AG04449 (cell line): Measurements from ENCODE around the gene HM13.

Experiments
- CTCF ChIA-PET: fragments of 350-600 bp; formaldehyde crosslinking; extraction: SDS; loops from one replicate; lab custom pipeline; 2021; ENCODE audit warnings: antibody characterized with exemption; lab: Yijun Ruan, JAX
- POLR2A ChIA-PET: fragments of 400-600, 350-600 bp; formaldehyde crosslinking; extraction: SDS; loops from one replicate; lab custom pipeline; 2020; ENCODE audit warnings: antibody characterized with exemption, inconsistent platforms; lab: Yijun Ruan, JAX
- DNase-seq: peaks from one replicate; pipeline ENCODE4 v3.0.0-alpha.2; 2010; ENCODE audit warnings: low read depth, low spot score
- H3K4me3 ChIP-seq: 2 replicates; pipeline ENCODE4 v1.5.1; 2011; ENCODE audit warnings: low read depth, mild to moderate bottlenecking, control low read depth, low read length
- CTCF ChIP-seq: IDR thresholded peaks from one replicate; pipeline ENCODE4 v1.5.1; 2011; ENCODE audit warnings: mild to moderate bottlenecking, moderate library complexity, low read length, control low read depth, inconsistent platforms; ENCODE audit not compliant: insufficient read depth; ENCODE audit errors: missing control alignments

The HM13 gene

GRCh38 chr20:31522731-31523130 lies 8.5 kb downstream of the HM13 start:
- no peak for TF ChIP-seq CTCF
- ChIA-PET POLR2A (no interaction called here), CTCF (interaction anchor here (0.9 to 1.9 kb wide), 5 partner anchors 10 to 90 kb away, joined by 3 to 5 read pairs (median 4); no protein-coding TSS in a partner anchor)
- DNase-seq, result no peak
- H3K4me3 ChIP-seq, result no peak overlapping the region

GRCh38 chr20:31523361-31524283 lies 9.4 kb downstream of the HM13 start:
- ChIA-PET POLR2A (interaction anchor here (0.6 to 1.0 kb wide), 2 partner anchors 22 to 81 kb away, joined by 3 to 4 read pairs; partner anchors contain the start of gene ID1), CTCF (interaction anchor here (0.7 to 1.9 kb wide), 7 partner anchors 35 to 89 kb away, joined by 3 to 5 read pairs (median 3); no protein-coding TSS in a partner anchor)
- no peak for TF ChIP-seq CTCF
- no peak overlapping the region for H3K4me3 ChIP-seq
- DNase-seq, result no peak

GRCh38 chr20:31527266-31527665 lies 13.0 kb downstream of the HM13 start:
- no peak for TF ChIP-seq CTCF
- CTCF ChIA-PET, result interaction anchor here (1.0 to 2.1 kb wide), 3 partner anchors 12 to 86 kb away, joined by 3 to 8 read pairs (median 5); partner anchors contain the start of gene HM13
- POLR2A ChIA-PET, result no interaction called here
- no peak overlapping the region for H3K4me3 ChIP-seq
- no peak for DNase-seq

- TF ChIP-seq CTCF, result no peak
- POLR2A ChIA-PET, result no interaction called here
- no peak for DNase-seq
- CTCF ChIA-PET, result interaction anchor here (0.9 to 3.3 kb wide), 3 partner anchors 21 to 77 kb away, joined by 3 to 15 read pairs (median 11); partner anchors contain the start of gene HM13
- H3K4me3 ChIP-seq, result no peak overlapping the region
Observed at GRCh38 chr20:31535298-31535697, 21.1 kb downstream of the HM13 start.

- ChIA-PET POLR2A (interaction anchor here (0.5 kb wide), 1 partner anchor 13 kb away, joined by 3 read pairs; no protein-coding TSS in a partner anchor), CTCF (interaction anchor here (1.0 to 18.2 kb wide), 4 partner anchors 19 to 76 kb away, joined by 4 to 340 read pairs (median 13); partner anchors contain the start of gene HM13)
- TF ChIP-seq CTCF, result no peak
- no peak for DNase-seq
- H3K4me3 ChIP-seq, result no peak overlapping the region
Observed at GRCh38 chr20:31536575-31536974, 22.3 kb downstream of the HM13 start.
